K562 (cell line): ENCODE data around the gene ATP6V0C. TPM values are rescaled to one million over a fixed set of nuclear protein-coding genes. Genes with fewer than 3 reads are reported as not detected.

ENCODE experiments used
- CREBBP ChIP-seq: IDR thresholded peaks from one replicate; pipeline ENCODE4 v1.6.1; 2012; ENCODE audit warnings: low read depth, mild to moderate bottlenecking, control low read depth, inconsistent platforms, low read length
- DLX4 ChIP-seq: fragments of 250-450 bp; sonication (Bioruptor Pico); IDR thresholded peaks from 2 replicates; pipeline ENCODE4 v1.6.1; 2021; ENCODE audit warnings: mild to moderate bottlenecking
- FOXA3 ChIP-seq, 2 experiments: fragments of 450-650 bp in 1 of 2; sonication (generic) in 1 of 2; formaldehyde crosslinking; IDR thresholded peaks in 1 of 2; conservative IDR thresholded peaks in 1 of 2; 2 replicates each; pipeline versions ENCODE4 v1.4.0 to v1.8.0; 2020 to 2022; ENCODE audit warnings: mild to moderate bottlenecking in 2 of 2, missing genetic modification reagents in 1 of 2
- FOXO4 ChIP-seq: fragments of 450-650 bp; formaldehyde crosslinking; IDR thresholded peaks from 2 replicates; pipeline ENCODE4 v1.4.0; 2020; ENCODE audit warnings: mild to moderate bottlenecking, moderate library complexity
- POLR2G ChIP-seq: fragments of 200-400 bp; formaldehyde crosslinking; IDR thresholded peaks from 2 replicates; pipeline ENCODE4 v1.6.1; 2017; ENCODE audit warnings: low read depth, mild to moderate bottlenecking, antibody characterized with exemption, low read length, moderate library complexity
- RBFOX2 ChIP-seq: fragments of 200-400 bp; formaldehyde crosslinking; IDR thresholded peaks from 2 replicates; pipeline ENCODE4 v1.6.1; 2017; ENCODE audit warnings: low read depth, mild to moderate bottlenecking, low read length, moderate library complexity
- RFX7 ChIP-seq: fragments of 250-450 bp; sonication (Bioruptor Pico); IDR thresholded peaks from 2 replicates; pipeline ENCODE4 v1.5.1; 2021; ENCODE audit warnings: mild to moderate bottlenecking
- TCF7 ChIP-seq: sonication (generic); IDR thresholded peaks from 2 replicates; pipeline ENCODE4 v1.6.1; 2016; ENCODE audit warnings: antibody characterized with exemption, borderline replicate concordance
- THRB ChIP-seq: fragments of 450-650 bp; formaldehyde crosslinking; conservative IDR thresholded peaks from 2 replicates; pipeline ENCODE4 v1.4.0; 2022; ENCODE audit warnings: mild to moderate bottlenecking, missing genetic modification characterization
- ZFPM2 ChIP-seq: fragments of 250-450 bp; sonication (Bioruptor Pico); IDR thresholded peaks from 2 replicates; pipeline ENCODE4 v1.5.1; 2022; ENCODE audit warnings: mild to moderate bottlenecking
- ZHX1 ChIP-seq: fragments of 150-350 bp; conservative IDR thresholded peaks from 2 replicates; pipeline ENCODE4 v1.6.1; 2014; ENCODE audit warnings: low read length
- ZNF232 ChIP-seq: sonication (generic); formaldehyde crosslinking; IDR thresholded peaks from 2 replicates; pipeline ENCODE4 v1.8.0; 2022; ENCODE audit warnings: mild to moderate bottlenecking, missing genetic modification reagents
- polyA plus RNA-seq, 8 experiments: library from polyadenylated mRNA; depleted of rRNA in 4 of 8; stranded (reverse) in 5 of 8; unstranded in 3 of 8; fragments of >200 nt; fragmentation: Nextera tagmentation in 2 of 8; fragmentation: Illumina TruSeq in 1 of 8; extraction: Ambion mirVana in 2 of 8; extraction: Trizol in 1 of 8; gene quantifications; 2 replicates each; pipeline versions ENCODE4 v1.2.1 to v1.2.3, GENCODE V29; 2011 to 2014; ENCODE audit warnings: inconsistent platforms in 1 of 8, missing spikeins in 1 of 8
- total RNA-seq, 7 experiments: library from RNA; depleted of rRNA in 6 of 7; stranded (reverse); fragments of >200 nt in 6 of 7; fragmentation: Illumina TruSeq in 2 of 7; extraction: Trizol in 2 of 7; gene quantifications; 2 replicates each; pipeline versions ENCODE4 v1.2.1 to v1.2.3, GENCODE V29; 2011 to 2021; ENCODE audit warnings: low replicate concordance in 1 of 7
- TF ChIP-seq, protein P1 (sequence below): fragments of 450-650 bp; formaldehyde crosslinking; IDR thresholded peaks from 2 replicates; pipeline ENCODE4 v1.4.0; 2020; ENCODE audit warnings: mild to moderate bottlenecking, moderate library complexity
- TF ChIP-seq, protein P2 (sequence below): sonication (generic); formaldehyde crosslinking; IDR thresholded peaks from 2 replicates; pipeline ENCODE4 v1.8.0; 2022; ENCODE audit warnings: missing genetic modification reagents, mild to moderate bottlenecking, moderate library complexity, borderline replicate concordance
- TF ChIP-seq, protein P3 (sequence below): sonication (generic); formaldehyde crosslinking; IDR thresholded peaks from 2 replicates; pipeline ENCODE4 v1.8.1; 2023; ENCODE audit warnings: mild to moderate bottlenecking, missing genetic modification reagents

The ATP6V0C gene
- total and polyA plus RNA-seq, 9 of the 15 experiments (the other 6 are each of a cell fraction or from before 2014, with no cell fraction given), result 2.9 to 228 (median 22.7) TPM

DNA sequence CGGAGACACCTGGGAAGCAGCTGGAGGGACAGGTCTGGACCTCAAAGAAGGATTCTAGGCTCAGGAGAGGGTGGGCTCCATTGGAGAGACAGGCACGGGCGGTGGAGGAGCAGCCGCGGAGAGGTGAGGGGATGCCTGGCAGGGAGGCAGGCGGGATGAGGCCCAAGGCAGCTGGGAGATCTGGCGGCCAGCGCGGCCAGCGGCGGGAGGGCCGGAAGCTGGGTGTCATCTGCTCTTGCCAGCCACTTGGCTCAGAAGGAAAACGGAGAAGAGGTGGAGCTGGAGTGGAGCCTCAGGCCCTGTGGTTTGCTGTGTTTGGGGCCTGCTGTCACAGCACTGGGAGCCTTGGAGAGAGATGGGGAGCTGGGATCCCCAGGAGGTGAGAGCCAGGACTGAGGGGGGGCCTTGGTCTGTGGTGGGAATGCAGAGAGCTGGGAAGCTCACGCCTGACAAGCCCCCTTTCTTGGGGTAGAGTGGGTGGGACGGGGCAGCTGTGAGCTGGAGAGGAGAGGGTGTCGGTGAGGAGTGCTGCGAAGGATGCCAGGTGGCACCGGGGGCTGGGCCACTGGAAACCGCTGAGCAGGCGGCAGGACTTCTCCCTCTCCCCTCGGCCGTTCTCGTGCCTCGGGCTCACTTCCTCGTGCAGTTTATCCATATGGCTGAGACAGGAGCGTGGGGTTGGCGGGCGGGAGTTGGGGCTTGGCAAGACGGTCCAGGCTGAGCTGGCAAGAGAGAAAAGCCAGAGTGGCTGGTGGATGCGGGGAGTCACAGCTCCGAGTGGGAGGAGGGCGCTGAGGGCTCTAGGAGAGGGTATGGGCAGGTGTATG is 30.8 kb upstream of the ATP6V0C start (continued):
- TF ChIP-seq ZNF232 (CRISPR knock-in tag) (no peak), FOXO4 (CRISPR knock-in tag) (no peak), CREBBP (no peak), RBFOX2 (peak; percentile 30; the same call in 1 of the 2 replicates), DLX4 (CRISPR knock-in tag) (no peak), RFX7 (CRISPR knock-in tag) (no peak), FOXA3 (CRISPR knock-in tag; conservative IDR thresholded peaks at IDR 0.05 in 1 of 2, IDR thresholded peaks at IDR 0.05 in 1 of 2) (no peak), ZHX1 (no peak), TCF7 (no peak), THRB (CRISPR knock-in tag) (no peak), POLR2G (peak; percentile 38), ZFPM2 (CRISPR knock-in tag) (no peak)
- TF ChIP-seq, protein P1, sequence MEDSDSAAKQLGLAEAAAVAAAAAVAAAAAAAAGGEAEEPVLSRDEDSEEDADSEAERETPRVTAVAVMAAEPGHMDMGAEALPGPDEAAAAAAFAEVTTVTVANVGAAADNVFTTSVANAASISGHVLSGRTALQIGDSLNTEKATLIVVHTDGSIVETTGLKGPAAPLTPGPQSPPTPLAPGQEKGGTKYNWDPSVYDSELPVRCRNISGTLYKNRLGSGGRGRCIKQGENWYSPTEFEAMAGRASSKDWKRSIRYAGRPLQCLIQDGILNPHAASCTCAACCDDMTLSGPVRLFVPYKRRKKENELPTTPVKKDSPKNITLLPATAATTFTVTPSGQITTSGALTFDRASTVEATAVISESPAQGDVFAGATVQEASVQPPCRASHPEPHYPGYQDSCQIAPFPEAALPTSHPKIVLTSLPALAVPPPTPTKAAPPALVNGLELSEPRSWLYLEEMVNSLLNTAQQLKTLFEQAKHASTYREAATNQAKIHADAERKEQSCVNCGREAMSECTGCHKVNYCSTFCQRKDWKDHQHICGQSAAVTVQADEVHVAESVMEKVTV (CRISPR knock-in tag), result no peak
- TF ChIP-seq, protein P2, sequence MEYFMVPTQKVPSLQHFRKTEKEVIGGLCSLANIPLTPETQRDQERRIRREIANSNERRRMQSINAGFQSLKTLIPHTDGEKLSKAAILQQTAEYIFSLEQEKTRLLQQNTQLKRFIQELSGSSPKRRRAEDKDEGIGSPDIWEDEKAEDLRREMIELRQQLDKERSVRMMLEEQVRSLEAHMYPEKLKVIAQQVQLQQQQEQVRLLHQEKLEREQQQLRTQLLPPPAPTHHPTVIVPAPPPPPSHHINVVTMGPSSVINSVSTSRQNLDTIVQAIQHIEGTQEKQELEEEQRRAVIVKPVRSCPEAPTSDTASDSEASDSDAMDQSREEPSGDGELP (CRISPR knock-in tag), result peak; percentile 16; the same call in 1 of the 2 replicates
- TF ChIP-seq, protein P3, sequence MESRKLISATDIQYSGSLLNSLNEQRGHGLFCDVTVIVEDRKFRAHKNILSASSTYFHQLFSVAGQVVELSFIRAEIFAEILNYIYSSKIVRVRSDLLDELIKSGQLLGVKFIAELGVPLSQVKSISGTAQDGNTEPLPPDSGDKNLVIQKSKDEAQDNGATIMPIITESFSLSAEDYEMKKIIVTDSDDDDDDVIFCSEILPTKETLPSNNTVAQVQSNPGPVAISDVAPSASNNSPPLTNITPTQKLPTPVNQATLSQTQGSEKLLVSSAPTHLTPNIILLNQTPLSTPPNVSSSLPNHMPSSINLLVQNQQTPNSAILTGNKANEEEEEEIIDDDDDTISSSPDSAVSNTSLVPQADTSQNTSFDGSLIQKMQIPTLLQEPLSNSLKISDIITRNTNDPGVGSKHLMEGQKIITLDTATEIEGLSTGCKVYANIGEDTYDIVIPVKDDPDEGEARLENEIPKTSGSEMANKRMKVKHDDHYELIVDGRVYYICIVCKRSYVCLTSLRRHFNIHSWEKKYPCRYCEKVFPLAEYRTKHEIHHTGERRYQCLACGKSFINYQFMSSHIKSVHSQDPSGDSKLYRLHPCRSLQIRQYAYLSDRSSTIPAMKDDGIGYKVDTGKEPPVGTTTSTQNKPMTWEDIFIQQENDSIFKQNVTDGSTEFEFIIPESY (CRISPR knock-in tag), result peak; percentile 90
